Measurements from ENCODE around the gene SH3BGRL. TPM values are rescaled to one million over a fixed set of nuclear protein-coding genes. Genes with fewer than 3 reads are reported as not detected.

Gene SH3BGRL
- total RNA-seq, 1 experiment from 2014 or later: 32.4 TPM

- Histone ChIP-seq H3K9ac (ENCODE audit: low read length) (no peak overlapping the region), H2AFZ (ENCODE audit: low read depth, low read length, poor library complexity, severe bottlenecking) (no peak overlapping the region), H3K4me3 (replicated peaks in 1 of 2; ENCODE audit: low read depth in 1 of 2, low read length in 2 of 2) (no peak overlapping the region), H3K27me3 (ENCODE audit: insufficient read depth, low read length) (no peaks in the 10 kb centered on the region), H3K4me2 (ENCODE audit: low read length) (no peak overlapping the region), H3K79me2 (ENCODE audit: insufficient read depth, low read length) (no peaks in the 10 kb centered on the region), H3K9me3 (ENCODE audit: control insufficient read depth in 1 of 2, insufficient read depth in 1 of 2, low read depth in 1 of 2, low read length in 2 of 2) (no peaks in the 10 kb centered on the region), H3K36me3 (ENCODE audit: control insufficient read depth in 1 of 2, insufficient read depth in 2 of 2, low read length in 2 of 2) (no peaks in the 10 kb centered on the region), H3K9me2 (ENCODE audit: insufficient read depth) (no peaks in the 10 kb centered on the region), H3K27ac (ENCODE audit: low read depth, low read length) (no peak overlapping the region), H3K4me1 (ENCODE audit: control insufficient read depth in 1 of 2, insufficient read depth in 2 of 2, low read length in 2 of 2) (no peaks in the 10 kb centered on the region), H4K20me1 (ENCODE audit: insufficient read depth) (no peaks in the 10 kb centered on the region)
- ChIA-PET RAD21 (ENCODE audit: low non-redundant PET in 1 of 2, low total read pairs in 2 of 2, uncharacterized antibody in 2 of 2, unreplicated experiment in 2 of 2) (no interaction called here), CTCF (no interaction called here), POLR2A (no interaction called here)
- DNase-seq (ENCODE audit: low read depth, low spot score) (no peak), ATAC-seq (no peak)
- TF ChIP-seq ZBTB33 (IDR thresholded peaks at IDR 0.05; ENCODE audit: extremely low read depth, insufficient replicate concordance, low read length): no peak
- no peak for TF ChIP-seq POLR2AphosphoS5 (IDR thresholded peaks at IDR 0.05; ENCODE audit: low read depth, low read length)
- intact Hi-C loops (cut with micrococcal nuclease): no loop called here
- no TSS peak for BruUV-seq (replicated peaks)
Measured at GRCh38 chrX:81208916-81209315, 7.0 kb downstream of the SH3BGRL start.

- no peaks in the 10 kb centered on the region for H3K79me2 ChIP-seq (ENCODE audit: insufficient read depth, low read length)
- H3K9me2 ChIP-seq (ENCODE audit: insufficient read depth): no peaks in the 10 kb centered on the region
- H3K4me2 ChIP-seq (ENCODE audit: low read length): no peak overlapping the region
- ChIA-PET POLR2A (no interaction called here), CTCF (no interaction called here), RAD21 (ENCODE audit: low non-redundant PET in 1 of 2, low total read pairs in 2 of 2, uncharacterized antibody in 2 of 2, unreplicated experiment in 2 of 2) (no interaction called here)
- H3K27me3 ChIP-seq (ENCODE audit: insufficient read depth, low read length): no peaks in the 10 kb centered on the region
- DNase-seq (ENCODE audit: low read depth, low spot score) (no peak), ATAC-seq (no peak)
- H3K9ac ChIP-seq (ENCODE audit: low read length): no peak overlapping the region
- intact Hi-C loops (cut with micrococcal nuclease): no loop called here
- H3K9me3 ChIP-seq (ENCODE audit: control insufficient read depth in 1 of 2, insufficient read depth in 1 of 2, low read depth in 1 of 2, low read length in 2 of 2): no peaks in the 10 kb centered on the region
- no peak overlapping the region for H2AFZ ChIP-seq (ENCODE audit: low read depth, low read length, poor library complexity, severe bottlenecking)
- H4K20me1 ChIP-seq (ENCODE audit: insufficient read depth): no peaks in the 10 kb centered on the region
- H3K36me3 ChIP-seq (ENCODE audit: control insufficient read depth in 1 of 2, insufficient read depth in 2 of 2, low read length in 2 of 2): no peaks in the 10 kb centered on the region
- no TSS peak for BruUV-seq (replicated peaks)
- H3K27ac ChIP-seq (ENCODE audit: low read depth, low read length): no peak overlapping the region
- H3K4me1 ChIP-seq (ENCODE audit: control insufficient read depth in 1 of 2, insufficient read depth in 2 of 2, low read length in 2 of 2): no peaks in the 10 kb centered on the region
- H3K4me3 ChIP-seq (replicated peaks in 1 of 2; ENCODE audit: low read depth in 1 of 2, low read length in 2 of 2): no peak overlapping the region
- no peak for TF ChIP-seq JUND (IDR thresholded peaks at IDR 0.05)
- no peak for TF ChIP-seq ZFX (IDR thresholded peaks at IDR 0.05)
- TF ChIP-seq RAD21 (IDR thresholded peaks at IDR 0.05; ENCODE audit: low read depth): no peak
- no peak for TF ChIP-seq SP1 (IDR thresholded peaks at IDR 0.05; ENCODE audit: low read depth)
- TF ChIP-seq TCF7L2 (IDR thresholded peaks at IDR 0.05; ENCODE audit: borderline replicate concordance, extremely low read depth, insufficient read depth, insufficient read length): no peak
- TF ChIP-seq SIN3A (IDR thresholded peaks at IDR 0.05; ENCODE audit: low read depth): no peak
- no peak for TF ChIP-seq REST (IDR thresholded peaks at IDR 0.05; ENCODE audit: low read depth)
- no peak for TF ChIP-seq MAX (IDR thresholded peaks at IDR 0.05)
- TF ChIP-seq EGR1 (IDR thresholded peaks at IDR 0.05; ENCODE audit: low read depth): no peak
- TF ChIP-seq ZNF274 (IDR thresholded peaks at IDR 0.05; ENCODE audit: low read depth, low read length): no peak
- no peak for TF ChIP-seq ATF3 (IDR thresholded peaks at IDR 0.05)
- no peak for TF ChIP-seq CBX3 (IDR thresholded peaks at IDR 0.05; ENCODE audit: low read depth)
- no peak for TF ChIP-seq EZH2phosphoT487 (IDR thresholded peaks at IDR 0.05; ENCODE audit: borderline replicate concordance)
- TF ChIP-seq CEBPB (IDR thresholded peaks at IDR 0.05; ENCODE audit: low read depth): no peak
- TF ChIP-seq POLR2A (IDR thresholded peaks at IDR 0.05; ENCODE audit: borderline replicate concordance, extremely low read depth, insufficient read depth, insufficient read length): no peak
- no peak for TF ChIP-seq ELF1 (IDR thresholded peaks at IDR 0.05; ENCODE audit: borderline replicate concordance, low read depth)
Measured at GRCh38 chrX:81215685-81216084, 13.8 kb downstream of the SH3BGRL start.
